GM03348 (cell line): ENCODE data around the gene CHST7.

Experiments
- DNase-seq: peaks from one replicate; pipeline ENCODE4 v3.0.0; 2012; ENCODE audit warnings: low spot score

The CHST7 gene

DNA sequence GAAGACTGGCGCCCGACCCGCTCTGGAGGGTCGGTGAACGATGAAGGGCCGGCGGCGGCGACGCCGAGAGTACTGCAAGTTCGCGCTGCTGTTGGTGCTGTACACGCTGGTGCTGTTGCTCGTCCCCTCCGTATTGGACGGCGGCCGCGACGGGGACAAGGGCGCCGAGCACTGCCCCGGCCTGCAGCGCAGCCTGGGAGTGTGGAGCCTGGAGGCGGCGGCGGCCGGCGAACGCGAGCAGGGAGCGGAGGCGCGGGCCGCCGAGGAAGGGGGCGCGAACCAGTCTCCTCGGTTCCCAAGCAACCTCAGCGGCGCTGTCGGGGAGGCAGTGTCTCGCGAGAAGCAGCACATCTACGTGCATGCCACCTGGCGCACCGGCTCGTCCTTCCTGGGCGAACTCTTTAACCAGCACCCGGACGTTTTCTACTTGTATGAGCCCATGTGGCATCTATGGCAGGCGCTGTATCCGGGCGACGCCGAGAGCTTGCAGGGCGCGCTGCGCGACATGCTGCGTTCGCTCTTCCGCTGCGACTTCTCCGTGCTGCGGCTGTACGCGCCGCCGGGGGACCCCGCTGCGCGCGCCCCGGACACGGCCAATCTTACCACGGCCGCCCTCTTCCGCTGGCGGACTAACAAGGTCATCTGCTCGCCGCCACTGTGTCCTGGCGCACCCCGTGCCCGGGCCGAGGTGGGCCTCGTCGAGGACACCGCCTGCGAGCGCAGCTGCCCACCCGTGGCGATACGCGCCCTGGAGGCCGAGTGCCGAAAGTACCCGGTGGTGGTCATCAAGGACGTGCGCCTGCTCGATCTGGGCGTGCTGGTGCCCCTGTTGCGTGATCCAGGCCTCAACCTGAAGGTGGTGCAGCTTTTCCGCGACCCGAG is 568 bp downstream of the CHST7 start:
- DNase-seq: peak; percentile 32

GRCh38 chrX:46574774-46575381 is 1.3 kb downstream of the CHST7 start:
- DNase-seq: no peak

DNA sequence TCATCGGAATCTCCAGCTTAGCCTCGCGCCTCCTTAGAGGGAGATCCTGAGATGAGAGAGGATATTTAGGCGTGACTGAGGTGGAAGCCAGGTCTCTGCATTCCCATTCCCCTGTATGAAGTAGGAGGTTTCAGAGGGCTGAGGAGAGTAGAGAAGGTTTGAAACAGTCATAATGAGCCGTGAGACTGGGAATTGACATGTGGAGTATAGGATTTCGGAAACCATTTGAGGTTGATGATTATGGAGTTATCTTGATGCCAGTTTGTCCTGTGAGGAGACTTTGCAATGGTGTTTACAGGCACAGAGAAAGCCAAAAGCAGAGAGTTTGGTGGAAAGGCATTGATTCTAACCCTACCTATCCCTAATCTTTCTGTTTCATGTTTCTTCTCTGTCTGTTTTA is 2.0 kb downstream of the CHST7 start:
- DNase-seq: no peak

GRCh38 chrX:46575991-46576392 is 2.4 kb downstream of the CHST7 start:
- DNase-seq: peak; percentile 12

- DNase-seq: peak; percentile 17
Measured at GRCh38 chrX:46576458-46576857, 2.9 kb downstream of the CHST7 start.

DNA sequence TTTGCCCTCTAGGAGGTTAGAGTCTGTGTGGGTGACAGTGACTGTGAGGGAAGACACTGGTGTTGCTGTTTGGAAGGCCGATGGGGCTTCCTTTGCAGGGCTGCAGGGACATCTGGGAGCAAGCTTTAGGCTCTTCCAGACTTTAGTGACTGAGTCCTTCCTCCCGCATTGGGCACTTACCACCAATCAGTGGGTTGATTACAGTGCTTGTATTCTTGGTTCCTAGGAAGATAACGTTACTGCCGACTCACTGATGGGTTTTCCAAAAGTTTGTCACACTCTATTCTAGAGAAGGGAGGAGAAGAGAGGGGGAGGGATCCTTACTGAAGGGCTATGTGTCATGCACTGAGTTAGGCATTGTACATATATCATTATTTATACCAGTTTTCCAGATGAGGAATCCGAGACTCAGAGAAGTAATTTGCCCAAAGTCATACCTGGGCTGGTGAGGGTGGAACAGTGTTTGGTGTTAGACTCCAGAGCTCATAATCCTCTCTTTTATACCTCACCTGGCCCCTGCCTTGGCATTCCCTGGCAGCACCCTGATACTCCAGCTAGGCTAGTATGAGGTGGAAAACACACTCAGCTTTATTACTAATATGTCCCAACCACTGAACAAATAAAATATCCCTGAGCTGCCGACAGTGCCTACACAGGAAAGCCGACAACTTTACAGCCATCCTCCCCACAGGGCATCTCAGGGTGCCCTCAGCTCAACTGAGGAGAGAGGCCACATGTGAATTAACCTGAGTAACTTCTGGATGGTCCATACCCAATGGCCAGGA is 3.8 kb downstream of the CHST7 start:
- DNase-seq: peak; percentile 13

DNA sequence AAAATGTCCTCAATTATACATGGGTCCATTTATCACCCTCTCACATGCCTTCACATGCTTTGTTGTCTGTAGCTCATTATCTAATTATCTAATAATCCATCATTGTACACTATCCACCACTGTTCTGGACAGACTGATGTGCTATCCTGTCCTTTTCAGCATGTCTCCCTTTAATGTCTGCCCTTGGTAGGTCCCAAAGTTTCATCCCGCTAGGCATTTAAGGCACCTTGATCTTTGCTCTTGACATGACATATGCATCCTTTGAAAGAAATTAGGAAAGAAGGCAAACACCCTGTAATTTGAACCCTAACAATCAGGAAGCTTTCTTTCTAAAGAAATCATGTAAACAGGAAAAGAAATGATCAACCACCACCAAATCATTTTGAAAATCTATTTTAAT is 5.7 kb downstream of the CHST7 start:
- DNase-seq: no peak

DNA sequence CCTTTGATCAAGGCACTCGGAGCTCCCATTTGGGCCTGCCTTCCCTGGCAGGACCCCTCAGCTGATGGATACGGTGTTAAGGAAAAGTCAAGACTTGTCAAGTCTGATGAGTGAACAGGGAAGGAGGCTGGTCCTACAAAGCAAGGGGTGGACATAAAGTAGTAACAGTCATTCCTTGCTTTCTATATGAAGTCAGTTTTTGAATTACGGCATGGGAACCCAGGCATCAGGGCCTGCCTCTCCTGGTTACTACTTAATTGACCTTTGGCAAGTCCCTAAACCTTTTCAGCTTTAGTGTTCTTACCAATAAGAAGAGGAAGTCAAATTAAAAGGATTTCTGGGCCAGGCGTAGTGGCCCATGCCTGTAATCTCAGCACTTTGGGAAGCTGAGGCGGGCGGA is 7.0 kb downstream of the CHST7 start:
- DNase-seq: no peak

- DNase-seq: peak; percentile 39
Measured at GRCh38 chrX:46582325-46582724, 8.8 kb downstream of the CHST7 start.

DNA sequence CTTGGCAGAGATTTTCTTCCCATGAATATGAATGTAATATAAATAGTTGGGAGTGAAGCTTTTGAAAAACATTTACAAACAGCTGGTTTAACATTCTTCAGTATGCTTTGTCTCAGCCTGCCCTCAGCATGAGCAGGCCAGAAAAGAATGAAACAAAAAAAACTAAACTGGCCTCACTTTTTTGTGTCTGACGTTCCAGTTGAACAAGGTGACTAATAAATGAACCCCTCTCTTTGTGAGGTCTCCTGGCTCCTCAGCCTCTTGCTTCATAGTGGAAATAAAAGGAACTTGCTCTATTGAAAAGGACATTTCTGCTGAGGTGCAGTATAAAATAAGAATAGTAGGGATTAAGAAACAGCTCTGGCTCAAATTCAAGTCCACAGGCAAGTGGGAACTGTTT is 9.4 kb downstream of the CHST7 start:
- peak; percentile 55 for DNase-seq

GRCh38 chrX:46584736-46585135 is 11.2 kb downstream of the CHST7 start:
- no peak for DNase-seq

DNA sequence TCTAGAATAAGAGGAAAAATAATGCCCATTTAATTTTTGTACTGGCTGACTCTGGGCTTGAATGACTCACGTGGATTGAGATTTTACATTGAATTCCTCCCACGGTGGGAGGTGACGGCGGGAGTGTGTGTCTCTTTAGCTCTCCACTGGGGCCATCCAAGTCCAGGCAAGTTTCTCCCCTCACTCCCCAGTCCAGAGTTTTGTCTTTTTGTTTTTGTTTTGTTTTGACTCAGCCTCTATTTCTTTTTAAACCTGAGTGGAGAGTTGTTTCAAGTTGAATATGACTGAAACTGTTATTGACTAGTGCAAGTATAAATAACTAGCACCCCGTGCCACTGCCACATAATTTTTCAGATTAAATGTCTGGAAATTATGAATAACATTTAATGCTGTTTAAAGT is 13.6 kb downstream of the CHST7 start:
- peak; percentile 45 for DNase-seq

DNA sequence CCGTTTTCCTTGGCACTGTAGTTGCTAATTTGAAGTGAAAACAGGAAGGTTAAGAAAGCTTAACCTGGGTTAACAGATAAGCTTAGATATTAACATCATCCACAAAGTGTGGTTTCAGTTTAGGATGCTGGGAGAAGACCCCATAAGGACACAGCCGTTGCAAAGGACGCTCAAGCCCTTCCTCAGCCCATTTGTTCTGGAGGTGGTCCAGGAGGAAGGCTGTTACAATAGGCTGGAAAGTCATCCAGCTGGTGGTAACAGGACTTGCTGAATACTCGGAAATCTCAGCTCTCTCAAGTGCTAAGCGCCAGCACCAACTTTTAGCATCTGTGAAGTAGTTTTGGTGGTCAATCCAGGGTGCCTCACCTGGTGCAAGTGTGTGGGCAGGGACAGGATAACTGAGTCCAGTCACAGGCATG is 14.2 kb downstream of the CHST7 start:
- no peak for DNase-seq

DNA sequence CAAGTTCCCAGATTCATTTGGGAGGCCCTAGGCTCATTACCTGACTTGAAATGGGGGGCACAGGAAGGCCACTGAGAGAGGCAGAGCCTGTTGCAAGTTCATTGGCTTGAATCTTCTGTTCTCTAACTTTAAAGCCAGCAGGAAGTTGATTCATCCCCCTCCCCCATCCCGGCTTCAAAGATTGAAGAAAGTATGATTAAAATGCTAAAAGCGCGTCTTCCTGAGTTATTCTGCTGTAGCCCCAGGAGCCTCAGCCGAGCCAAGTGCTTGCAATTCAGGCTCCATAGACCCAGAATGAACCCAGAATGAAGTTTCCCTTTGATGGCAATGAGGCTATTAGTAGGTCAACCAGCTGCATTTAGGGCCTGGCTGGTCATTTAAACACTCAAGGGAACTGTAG is 14.7 kb downstream of the CHST7 start:
- peak; percentile 46 for DNase-seq

DNA sequence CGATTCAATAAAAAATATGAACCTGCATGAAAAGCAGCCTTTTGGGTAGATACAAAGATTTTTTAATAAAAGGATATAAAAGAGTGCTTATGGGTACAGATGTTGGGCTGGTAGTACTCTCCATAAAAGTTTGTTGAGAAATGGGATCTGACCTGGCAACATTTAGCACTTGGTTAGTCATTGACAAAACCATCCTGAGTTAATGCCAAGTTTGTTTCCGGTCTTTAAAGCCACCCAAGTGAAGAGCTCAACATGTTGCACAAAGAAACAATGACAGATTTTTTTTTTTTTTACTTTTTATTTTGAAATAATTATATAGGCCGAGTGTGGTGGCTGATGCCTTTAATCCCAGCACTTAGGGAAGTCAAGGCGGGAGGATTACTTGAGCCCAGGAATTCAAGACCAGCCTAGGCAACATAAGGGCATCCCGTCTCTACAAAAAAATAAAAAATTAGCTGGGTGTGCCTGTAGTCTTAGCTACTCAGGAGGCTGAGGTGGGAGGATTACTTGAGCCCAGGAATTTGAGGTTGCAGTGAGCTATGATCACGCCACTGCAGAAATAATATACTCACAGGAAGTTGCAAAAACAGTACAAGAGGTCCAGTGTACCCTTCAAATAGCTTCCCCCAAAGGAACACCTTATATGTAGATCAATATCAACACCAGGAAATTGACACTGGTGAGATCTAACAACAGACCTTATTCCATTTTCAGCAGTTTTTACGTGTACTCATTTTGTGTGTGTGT is 16.6 kb downstream of the CHST7 start:
- DNase-seq: peak; percentile 30

DNA sequence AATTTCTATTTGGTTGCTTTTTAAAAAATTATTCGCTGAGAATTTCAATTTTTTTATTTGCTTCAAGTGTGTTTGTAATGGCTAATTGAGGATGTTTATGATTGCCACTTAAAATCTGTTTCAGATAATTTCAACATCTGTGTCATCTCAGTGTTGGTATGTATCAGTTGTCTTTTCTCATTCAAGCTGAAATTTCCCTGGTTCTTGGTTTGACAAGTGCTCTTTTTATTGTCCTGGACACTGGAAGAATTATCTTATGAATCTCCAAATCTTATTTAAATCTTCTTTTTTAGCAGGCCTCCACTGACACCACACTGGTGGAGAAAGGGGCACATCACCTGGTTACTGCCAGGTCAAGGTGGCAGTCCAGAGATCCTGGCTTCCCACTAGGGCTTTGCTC is 21.5 kb downstream of the CHST7 start:
- no peak for DNase-seq

DNA sequence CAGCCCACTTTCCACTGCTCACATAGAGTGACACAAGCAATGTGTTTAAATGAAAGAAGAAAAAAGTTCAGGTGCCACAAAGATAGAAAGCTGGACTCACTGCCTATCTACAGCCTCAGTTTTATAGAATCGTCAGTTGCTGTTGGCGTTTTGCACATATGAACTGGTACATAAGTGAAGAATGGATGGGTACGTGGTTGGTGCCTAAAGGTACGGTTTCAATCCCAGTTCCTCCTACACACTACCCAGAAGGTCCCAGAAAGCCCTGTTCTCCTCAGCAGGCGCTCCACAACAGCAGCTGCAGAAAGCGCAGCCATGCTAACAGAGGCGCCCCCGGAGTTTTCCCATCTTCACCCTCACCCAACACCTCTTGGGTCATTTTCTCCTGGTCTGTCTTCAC is 23.6 kb downstream of the CHST7 start:
- no peak for DNase-seq

GRCh38 chrX:46597771-46598170 is 24.2 kb downstream of the CHST7 start:
- no peak for DNase-seq

GRCh38 chrX:46599051-46599560 is 25.5 kb downstream of the CHST7 start:
- DNase-seq: no peak

DNA sequence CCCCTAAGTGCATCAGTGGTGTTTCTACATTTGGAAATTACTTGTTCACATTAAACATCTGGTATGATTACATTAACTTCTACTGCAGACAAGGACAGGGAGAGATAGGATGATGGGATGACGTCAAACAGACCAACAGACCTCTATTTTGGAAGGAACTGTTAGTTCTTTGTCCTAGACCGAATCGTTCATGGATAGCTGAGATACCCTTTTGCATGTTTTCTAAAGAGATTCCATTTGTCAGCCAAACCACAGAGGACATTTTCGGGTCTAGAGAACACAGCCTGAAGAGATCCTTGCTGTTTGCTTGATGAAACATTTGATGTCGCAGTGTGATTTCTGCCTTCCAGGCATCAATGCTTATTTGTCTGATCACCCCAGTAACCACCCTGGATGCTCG is 27.7 kb downstream of the CHST7 start:
- DNase-seq: no peak

GRCh38 chrX:46602468-46603102 is 29.0 kb downstream of the CHST7 start:
- no peak for DNase-seq
